Heart right ventricle (tissue), 16 donors: ENCODE results near the gene GREM2. TPM values are rescaled to one million over a fixed set of nuclear protein-coding genes. Genes with fewer than 3 reads are reported as not detected.

Experiments
- ATAC-seq, 8 donors: fragments of 200-7000 bp; cut with Tn5 transposase; one replicate each; pipeline ENCODE4 v1.9.1; 2020; ENCODE audit warnings: mild to moderate bottlenecking in 8 of 8, moderate library complexity in 8 of 8, moderate number of reproducible peaks in 1 of 8
- DNase-seq, 2 donors: peaks; one replicate each; pipeline ENCODE4 v3.0.0-alpha.2; 2020
- H3K27ac ChIP-seq, 10 donors: fragments of 200-600 bp; sonication (generic) in 2 of 10; one replicate each; pipeline versions ENCODE4 v1.5.0 to v1.8.0; 2020 to 2022; ENCODE audit warnings: mild to moderate bottlenecking in 3 of 10
- H3K27me3 ChIP-seq, 7 donors: fragments of 200-600 bp; one replicate each; pipeline ENCODE4 v1.8.0; 2021 to 2022; ENCODE audit warnings: mild to moderate bottlenecking in 2 of 7
- H3K36me3 ChIP-seq, 9 donors: fragments of 200-600 bp; sonication (generic) in 1 of 9; one replicate each; pipeline versions ENCODE4 v1.5.0 to v1.8.0; 2020 to 2022; ENCODE audit warnings: mild to moderate bottlenecking in 2 of 9
- H3K4me1 ChIP-seq, 9 donors: fragments of 200-600 bp; sonication (generic) in 1 of 9; one replicate each; pipeline versions ENCODE4 v1.5.0 to v1.8.0; 2020 to 2022; ENCODE audit warnings: mild to moderate bottlenecking in 4 of 9
- H3K4me3 ChIP-seq, 10 donors: fragments of 200-600 bp; sonication (generic) in 2 of 10; one replicate each; pipeline versions ENCODE4 v1.5.0 to v1.8.0; 2020 to 2022; ENCODE audit warnings: mild to moderate bottlenecking in 7 of 10, moderate library complexity in 2 of 10
- H3K9me3 ChIP-seq, 11 donors: fragments of 200-600 bp in 10 of 11; sonication (generic) in 2 of 11; one replicate each; pipeline versions ENCODE4 v1.5.0 to v1.8.0; 2013 to 2022; ENCODE audit warnings: mild to moderate bottlenecking in 2 of 11, control low read depth in 1 of 11, moderate library complexity in 1 of 11
- WGBS, 2 donors: extraction: QIAGEN DNeasy Blood & Tissue Kit; methylation state at CpG; one replicate each; pipeline ENCODE4 v1.1.7; 2013; ENCODE audit warnings: inconsistent platforms in 1 of 2; 5-methylcytosine and 5-hydroxymethylcytosine counted together
- intact Hi-C, 10 donors: fragments of 100-400 bp; cut with DNase I; formaldehyde crosslinking; loops; one replicate each; pipeline versions ENCODE4 v1.11.1 to v1.14.2; 2022
- polyA plus RNA-seq, 2 donors: library from polyadenylated mRNA; stranded (reverse); fragments of 200-250 nt; gene quantifications; one replicate each; pipeline ENCODE4 v1.2.3, GENCODE V29; 2013
- total RNA-seq, 10 donors: library from RNA; stranded (reverse); fragmentation: NEBNext Ultra II Directional in 3 of 10; extraction: Animal tissue kit (Norgen Biotek cat#: 25700) in 3 of 10; gene quantifications; one replicate each; pipeline versions ENCODE4 v1.2.1 to v1.2.4, GENCODE V29; 2021 to 2023
- TF ChIP-seq, protein P1 (sequence below), 9 donors: fragments of 200-600 bp; sonication (generic) in 2 of 9; IDR thresholded peaks; one replicate each; pipeline versions ENCODE4 v1.5.0 to v1.8.0; 2021 to 2022; ENCODE audit warnings: antibody characterized with exemption in 9 of 9, mild to moderate bottlenecking in 5 of 9, moderate library complexity in 1 of 9
- donor health status: Arrhythmogenic right ventricular cardiomyopathy.
- donor health status: ischemic (EF 13 %, LVEDD 7.1; RV severe dilation, severe dysfunction).
- donor health status: healthy with polysubstance abuse.
- donor health status: DM: no; HTN: yes; CAD: no.
- donor health status: DM: no; HTN: no; CAD: no.
- donor health status: ischemic (EF 25% LVEDD 6.9; RV normal size, moderate dysfunction).
- donor health status: ischemic (EF 25% LVEDD 5.7; RV mildly dilated, moderate dysfunction).
- donor health status: healthy.
- donor health status: DM: yes; HTN: yes; CAD: no.
- donor health status: Ischemic cardiomyopathy.
- donor health status: ischemic (EF 35%, LVEDD 5.7; RV mildly dilated, moderate dysfunction).
- donor health status: nonischemic (EF 11% LVEDD 7.7; RV severe dilation, severe dysfunction).
- donor health status: DM: yes; HTN: yes; CAD: no.
- donor health status: PGD.
- donor health status: ischemic (EF 29% LVEDD 5.4; RV normal size, mild dysfunction).
- donor health status: nonischemic (EF 23%, LVEDD 6.1; RV moderate dilation, normal function).

GREM2 gene
- total and polyA plus RNA-seq, 12 donors = 0.01 to 0.25 (median 0.18) TPM; not detected in 8

DNA sequence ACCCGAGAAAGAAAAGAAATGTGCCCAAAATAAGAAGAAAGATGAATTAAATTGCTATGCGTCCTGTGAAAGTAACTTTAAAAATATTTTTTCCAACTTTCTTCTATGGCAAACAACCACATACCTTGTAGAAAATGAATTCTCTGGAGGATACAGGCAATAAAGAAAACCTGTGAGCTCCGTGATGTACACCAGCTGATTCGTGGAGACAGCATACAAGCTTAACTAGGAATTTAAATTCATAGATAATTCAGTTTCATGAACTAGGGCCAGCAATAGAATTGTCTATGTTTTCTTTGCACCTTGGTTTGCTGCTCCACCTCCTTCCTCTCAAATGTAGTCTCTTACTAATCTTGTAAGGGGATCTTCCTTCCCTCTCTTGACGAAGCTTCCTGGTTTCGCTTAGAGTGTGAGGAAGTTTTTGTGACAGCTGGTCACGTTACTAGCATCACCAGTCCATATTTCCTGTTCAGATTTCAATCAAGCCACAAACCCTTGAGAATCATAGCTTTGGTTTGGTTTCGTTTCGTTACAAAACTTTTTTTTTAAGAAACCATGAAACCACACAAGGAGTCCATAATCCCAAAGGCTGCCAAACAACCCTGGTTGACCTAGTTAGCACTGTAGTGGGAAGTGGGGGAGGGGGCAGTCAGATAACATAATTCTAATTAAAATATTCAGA is 35.8 kb downstream of the GREM2 start:
- H3K9me3 ChIP-seq = no peaks in the 10 kb centered on the region
- no peak for DNase-seq
- TF ChIP-seq, protein P1, sequence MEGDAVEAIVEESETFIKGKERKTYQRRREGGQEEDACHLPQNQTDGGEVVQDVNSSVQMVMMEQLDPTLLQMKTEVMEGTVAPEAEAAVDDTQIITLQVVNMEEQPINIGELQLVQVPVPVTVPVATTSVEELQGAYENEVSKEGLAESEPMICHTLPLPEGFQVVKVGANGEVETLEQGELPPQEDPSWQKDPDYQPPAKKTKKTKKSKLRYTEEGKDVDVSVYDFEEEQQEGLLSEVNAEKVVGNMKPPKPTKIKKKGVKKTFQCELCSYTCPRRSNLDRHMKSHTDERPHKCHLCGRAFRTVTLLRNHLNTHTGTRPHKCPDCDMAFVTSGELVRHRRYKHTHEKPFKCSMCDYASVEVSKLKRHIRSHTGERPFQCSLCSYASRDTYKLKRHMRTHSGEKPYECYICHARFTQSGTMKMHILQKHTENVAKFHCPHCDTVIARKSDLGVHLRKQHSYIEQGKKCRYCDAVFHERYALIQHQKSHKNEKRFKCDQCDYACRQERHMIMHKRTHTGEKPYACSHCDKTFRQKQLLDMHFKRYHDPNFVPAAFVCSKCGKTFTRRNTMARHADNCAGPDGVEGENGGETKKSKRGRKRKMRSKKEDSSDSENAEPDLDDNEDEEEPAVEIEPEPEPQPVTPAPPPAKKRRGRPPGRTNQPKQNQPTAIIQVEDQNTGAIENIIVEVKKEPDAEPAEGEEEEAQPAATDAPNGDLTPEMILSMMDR (IDR thresholded peaks at IDR 0.05) = no peak
- H3K4me1 ChIP-seq = no peaks in the 10 kb centered on the region
- H3K36me3 ChIP-seq = no peaks in the 10 kb centered on the region
- H3K27ac ChIP-seq = no peak overlapping the region
- H3K27me3 ChIP-seq = peaks cover 0 to 3% (median 0%) of the 10 kb centered on the region in 7 donors
- H3K4me3 ChIP-seq = peak overlapping the region in 7 of 10 donors; percentile 5 to 42 (median 37)
- peak in 2 of 8 donors; percentile 47 to 58 for ATAC-seq
- 40 to 55% methylated on average over 9 of the region's 9 CpGs for WGBS, 2 donors
- intact Hi-C loops = no loop called here

DNA sequence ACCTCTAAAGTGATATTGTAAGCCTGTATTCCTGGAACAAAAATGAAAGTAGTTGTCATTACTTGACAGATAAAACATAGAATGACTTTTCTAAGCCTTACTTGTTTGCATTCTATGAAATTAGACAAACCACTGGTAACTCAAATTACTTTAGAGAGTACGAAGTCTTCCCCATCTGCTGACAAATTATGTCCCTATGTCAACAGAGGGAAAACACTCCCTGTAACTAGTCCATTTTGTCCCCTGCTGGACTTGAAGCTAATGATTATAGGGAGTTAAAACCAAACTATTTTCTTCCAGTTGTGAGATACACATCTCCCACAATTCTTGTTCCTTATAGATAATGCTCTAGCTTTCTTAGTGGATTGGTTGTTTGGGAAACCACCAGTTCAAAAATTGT is 39.6 kb downstream of the GREM2 start:
- H3K27me3 ChIP-seq = no peaks in the 10 kb centered on the region
- no peak for ATAC-seq
- TF ChIP-seq, protein P1 (IDR thresholded peaks at IDR 0.05) = no peak
- H3K4me1 ChIP-seq = no peaks in the 10 kb centered on the region
- H3K36me3 ChIP-seq = no peaks in the 10 kb centered on the region
- DNase-seq = no peak
- H3K4me3 ChIP-seq = no peak overlapping the region
- intact Hi-C loops = no loop called here
- no peak overlapping the region for H3K27ac ChIP-seq
- H3K9me3 ChIP-seq = no peaks in the 10 kb centered on the region
- WGBS, 2 donors = 49 to 56% methylated on average over 1 of the region's 1 CpG

DNA sequence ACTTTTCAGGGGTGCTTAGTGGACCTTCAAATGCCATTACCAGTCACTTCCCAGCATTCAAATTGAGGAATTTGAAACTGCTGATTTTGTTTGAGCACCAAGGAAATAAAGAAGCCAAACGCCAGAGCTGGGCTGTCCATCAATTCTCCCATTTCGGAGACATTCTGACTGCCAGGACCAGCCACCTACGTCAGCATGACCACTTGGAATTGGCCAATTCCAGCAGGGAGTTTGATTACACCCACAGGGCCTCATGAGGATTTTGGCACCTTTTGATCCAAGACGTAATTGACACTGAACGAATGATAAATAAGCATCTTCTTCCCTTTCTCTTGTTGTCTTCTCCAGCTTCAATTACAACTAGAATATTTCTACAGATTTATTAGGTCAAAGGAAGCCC is 40.2 kb downstream of the GREM2 start:
- Histone ChIP-seq H3K4me3 (no peak overlapping the region), H3K27me3 (no peaks in the 10 kb centered on the region), H3K36me3 (no peaks in the 10 kb centered on the region), H3K9me3 (no peaks in the 10 kb centered on the region), H3K4me1 (no peaks in the 10 kb centered on the region), H3K27ac (no peak overlapping the region)
- 54 to 58% methylated on average over 5 of the region's 5 CpGs for WGBS, 2 donors
- no peak for ATAC-seq
- TF ChIP-seq, protein P1 (IDR thresholded peaks at IDR 0.05) = no peak
- no peak for DNase-seq
- intact Hi-C loops = no loop called here

DNA sequence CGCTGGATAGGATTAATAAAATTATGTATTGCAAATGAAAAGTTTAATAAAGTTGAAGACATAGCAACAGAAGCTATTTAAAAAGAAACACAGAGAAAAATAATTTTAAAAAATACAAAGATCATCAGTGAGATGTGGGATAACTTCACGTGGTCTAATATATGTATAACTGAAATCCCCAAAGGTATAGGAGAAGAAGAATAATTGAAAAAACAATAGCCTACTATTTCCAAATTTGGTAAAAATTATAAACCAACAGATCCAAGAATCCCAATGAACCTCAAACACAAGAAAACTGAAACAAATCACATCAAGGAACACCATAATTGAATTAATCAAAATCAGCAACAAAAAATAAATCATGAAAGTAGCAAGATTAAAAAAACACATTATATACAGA is 44.9 kb downstream of the GREM2 start:
- TF ChIP-seq, protein P1 (IDR thresholded peaks at IDR 0.05) = no peak
- H3K9me3 ChIP-seq = no peaks in the 10 kb centered on the region
- no peak overlapping the region for H3K4me3 ChIP-seq
- ATAC-seq (no peak), DNase-seq (no peak)
- 41 to 62% methylated on average over 2 of the region's 2 CpGs for WGBS, 2 donors
- H3K27ac ChIP-seq = no peak overlapping the region
- H3K4me1 ChIP-seq = no peaks in the 10 kb centered on the region
- no peaks in the 10 kb centered on the region for H3K36me3 ChIP-seq
- intact Hi-C loops = no loop called here
- H3K27me3 ChIP-seq = peaks cover 0 to 3% (median 0%) of the 10 kb centered on the region in 7 donors
